Measurements from ENCODE around the gene DDOST.
A peak's percentile ranks its signal among the peaks of the same experiment; 100 is the strongest.

The DDOST gene
- 196 to 355 (median 297) reads per million in 17 experiments for total RNA-seq

DNA sequence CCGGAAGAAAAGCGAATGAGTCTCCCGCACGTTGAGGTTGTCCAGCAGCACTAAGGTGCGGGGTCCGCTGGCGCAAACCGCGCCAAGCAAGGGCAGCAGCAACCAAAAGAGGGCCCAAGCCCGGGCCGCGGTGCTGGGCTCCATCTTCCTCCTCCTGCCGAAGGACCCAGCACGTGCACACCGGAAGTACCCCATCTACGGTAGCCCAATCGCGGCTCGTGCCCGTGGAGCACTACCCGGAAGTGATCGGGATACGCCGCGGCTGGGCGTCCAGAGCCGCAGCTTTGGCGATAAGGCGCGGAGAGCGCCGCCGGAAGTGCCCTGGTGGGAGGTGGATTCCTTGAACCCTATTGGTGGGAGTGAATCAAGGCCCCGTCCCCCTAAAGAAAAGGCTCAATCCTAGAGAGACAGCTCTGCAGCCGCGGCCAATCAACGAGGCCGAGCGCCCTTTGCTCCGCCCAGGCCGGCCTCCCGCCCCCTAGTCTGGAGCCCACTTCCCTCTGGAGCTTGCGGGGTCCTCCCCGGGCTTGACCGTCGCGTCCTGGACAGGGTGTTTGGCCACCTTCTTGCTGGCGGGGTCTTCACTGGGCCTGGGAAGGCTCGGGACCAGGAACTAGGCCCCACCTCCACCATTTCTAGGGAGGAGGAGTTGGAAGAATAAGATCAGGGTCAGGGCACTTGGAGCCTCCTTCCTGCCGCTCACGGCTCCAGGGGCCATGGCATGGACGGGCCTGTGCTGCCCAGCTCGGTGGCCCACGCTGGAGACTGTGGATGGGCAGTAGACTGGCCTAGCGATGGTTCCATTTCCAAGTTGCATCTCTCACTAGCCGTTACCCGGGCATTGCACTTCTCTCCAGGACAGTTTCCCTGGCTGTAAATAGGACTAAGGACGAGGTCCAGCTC lies at the start of gene DDOST:
Gene DDOST (minus strand): TSS at position 163 of the 903 bp plus-strand sequence. CDS start 19 bp downstream, at position 144.
- peak; percentile 96 to 98 (median 98) for DNase-seq

DNA sequence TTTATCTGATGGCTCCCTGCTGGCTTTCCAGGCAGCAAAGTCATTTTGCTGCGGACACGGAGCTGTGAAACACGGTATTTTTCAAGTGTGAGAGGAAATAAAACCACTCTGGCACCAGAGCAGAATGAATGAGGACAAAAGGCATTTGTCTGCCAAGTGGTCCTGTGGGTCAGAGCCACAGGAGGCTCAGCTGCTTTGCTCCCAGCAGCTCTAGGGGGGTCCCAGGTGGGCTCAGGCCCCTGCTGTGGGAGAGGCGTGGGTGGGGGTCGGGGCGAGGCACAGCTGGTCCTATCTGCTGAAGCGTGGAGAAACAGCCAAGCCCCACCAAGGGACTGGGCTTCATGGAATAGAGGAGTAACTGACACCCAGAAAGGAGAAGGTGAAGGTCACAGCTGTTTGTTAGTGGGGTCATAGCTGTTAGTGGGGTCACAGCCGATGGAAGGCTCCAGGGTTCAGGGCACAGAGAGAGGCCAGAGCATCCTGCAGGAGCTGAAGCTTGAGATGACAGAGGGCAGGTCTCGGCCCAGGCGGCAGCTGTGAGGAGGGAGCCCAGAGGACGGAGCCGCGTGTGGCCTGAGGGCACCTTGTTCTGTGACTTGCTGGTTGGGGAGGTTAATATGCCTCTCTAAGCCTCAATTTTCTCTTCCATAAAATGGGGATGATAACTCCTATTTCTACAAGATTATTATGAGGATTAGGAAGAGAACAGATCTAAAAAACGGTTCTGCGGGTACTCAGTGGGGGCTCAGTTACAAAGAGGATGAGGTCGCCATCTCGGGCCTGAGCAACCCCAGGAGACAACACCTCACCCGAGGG lies 49.5 kb upstream of the DDOST start:
- no peak for DNase-seq

DNA sequence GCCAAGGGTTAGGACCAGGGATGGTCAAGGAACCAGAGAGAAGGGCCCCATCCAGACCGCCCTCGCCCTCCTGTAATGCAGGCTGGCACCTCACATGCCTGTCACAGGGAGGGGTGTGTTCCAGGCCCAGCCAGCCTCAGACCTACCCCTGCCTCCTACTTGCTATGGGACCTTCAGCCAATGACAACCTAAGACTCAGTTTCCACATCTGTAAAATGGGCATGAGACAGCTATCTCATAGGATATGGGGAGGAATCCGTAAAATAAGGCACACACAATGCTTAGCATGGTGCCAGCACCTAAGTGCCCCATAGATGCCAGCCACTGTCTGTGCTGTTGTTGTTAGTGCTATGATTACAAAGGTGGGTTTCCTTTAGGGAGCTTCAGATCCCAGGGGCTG lies 48.7 kb upstream of the DDOST start:
- no peak for DNase-seq

DNA sequence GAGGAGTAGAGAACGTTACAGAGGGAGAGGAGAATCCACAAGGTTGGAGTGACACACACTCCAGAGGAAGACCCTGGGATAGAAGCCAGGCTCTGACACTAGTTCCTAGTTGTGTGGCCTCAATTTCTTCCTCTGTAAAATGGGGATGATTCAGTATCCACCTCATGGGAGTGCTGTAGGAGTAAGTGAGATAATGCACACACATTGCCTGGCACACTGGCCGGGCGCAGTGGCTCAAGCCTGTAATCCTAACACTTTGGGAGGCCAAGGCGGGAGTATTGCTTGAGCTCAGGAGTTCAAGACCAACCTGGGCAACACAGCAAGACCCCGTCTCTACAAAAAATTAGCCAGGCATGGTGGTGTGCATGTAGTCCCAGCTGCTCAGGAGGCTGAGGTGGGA lies 47.7 kb upstream of the DDOST start:
- DNase-seq: no peak

DNA sequence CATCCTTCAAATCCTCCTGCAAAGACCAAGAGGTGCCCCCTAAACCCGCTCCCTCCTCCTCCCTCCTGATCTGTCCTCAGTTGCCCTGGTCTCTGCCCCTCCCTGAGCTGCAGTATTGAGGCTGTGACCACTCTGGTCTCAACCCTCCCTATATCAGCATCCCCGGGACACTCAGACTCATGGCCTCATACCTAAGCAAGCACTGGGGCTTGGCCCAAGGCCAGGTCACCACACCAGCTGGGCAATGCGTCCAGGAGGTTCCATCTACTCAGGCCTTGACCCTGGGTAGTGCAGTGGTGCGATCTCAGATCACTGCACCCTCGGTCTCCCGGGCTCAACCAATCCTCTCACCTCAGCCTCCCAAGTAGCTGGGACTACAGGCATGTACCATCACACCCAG lies 46.9 kb upstream of the DDOST start:
- DNase-seq: no peak

DNA sequence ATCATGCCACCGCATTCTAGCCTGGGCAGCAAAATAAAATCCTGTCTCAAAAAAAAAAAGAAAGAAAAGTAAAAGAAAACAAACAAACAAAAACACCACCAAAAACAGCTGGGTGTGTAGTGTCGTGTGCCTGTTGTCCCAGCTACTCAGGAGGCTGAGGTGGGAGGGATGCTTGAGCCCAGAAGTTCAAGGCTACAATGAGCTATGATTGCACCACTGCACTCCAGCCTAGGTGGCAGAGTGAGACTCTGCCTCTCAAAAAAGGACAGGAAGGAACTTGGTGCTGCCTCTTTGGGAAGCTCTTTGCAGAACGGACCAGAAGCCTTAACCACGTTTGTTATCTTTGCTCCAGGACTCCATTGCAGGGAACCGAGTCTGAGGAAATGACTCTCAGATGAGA lies 45.7 kb upstream of the DDOST start:
- DNase-seq: no peak

DNA sequence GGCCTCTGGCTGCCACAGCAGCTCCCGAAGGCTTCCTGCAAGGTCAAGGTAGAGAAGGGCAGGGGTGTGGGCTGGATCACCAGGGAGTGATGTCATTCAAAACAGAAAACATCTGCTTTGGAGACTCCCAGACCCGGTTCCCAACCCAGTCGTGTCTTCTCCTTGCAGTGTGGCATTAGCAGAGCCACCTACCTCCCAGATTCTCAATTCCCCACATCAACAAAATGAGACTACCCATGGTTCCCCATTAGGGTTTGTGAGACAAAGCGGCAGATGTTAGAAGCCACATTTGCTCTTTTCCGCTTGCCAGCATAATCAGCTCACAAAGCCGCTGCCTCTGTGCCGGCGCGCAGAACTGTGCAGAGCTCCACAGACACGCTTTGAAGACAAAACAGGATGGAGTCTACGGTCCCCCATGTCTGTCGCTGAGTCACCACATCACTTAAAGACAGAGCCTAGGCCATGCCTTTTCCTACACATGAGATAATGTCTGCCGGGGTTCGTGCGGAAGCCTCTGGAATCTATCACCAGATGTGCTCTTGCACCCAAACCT lies 44.1 kb upstream of the DDOST start:
- no peak for DNase-seq

DNA sequence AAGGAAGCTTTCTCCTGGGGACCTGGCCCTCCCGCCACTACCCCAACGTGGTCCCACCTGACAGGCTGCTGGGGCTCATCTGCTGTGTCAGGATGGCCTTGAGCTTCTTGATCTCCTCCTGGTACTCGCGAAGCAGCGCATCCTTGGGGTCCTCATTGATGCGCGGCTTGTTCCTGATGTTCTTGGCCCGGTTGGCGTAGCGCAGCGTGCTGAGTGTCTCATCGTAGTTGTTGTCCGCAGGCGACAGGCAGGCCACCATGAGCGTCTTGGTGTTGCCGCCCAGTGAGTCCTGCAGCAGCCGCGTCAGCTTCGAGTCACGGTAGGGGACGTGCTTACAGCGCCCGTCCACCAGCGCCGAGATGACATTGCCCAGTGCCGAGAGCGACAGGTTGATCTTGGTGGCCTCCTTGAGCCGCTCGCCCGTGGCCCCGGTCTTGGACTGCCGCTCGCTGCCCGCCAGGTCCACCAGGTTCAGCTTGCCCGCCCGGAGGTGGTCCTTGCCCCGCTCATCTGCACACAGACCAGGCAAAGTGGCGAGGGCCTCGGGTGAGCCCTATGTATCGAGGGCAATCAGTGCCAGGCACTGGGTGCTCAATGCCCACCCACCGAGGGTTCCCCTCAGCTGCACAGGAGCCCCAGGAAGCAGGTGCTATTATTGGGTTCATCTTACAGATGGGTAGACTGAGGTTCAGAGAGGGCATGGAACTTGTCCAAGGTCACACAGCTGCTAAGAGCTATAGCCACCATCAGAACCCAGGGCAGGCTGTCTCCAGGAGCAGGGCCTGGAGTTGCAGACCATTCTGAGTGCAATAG lies 43.4 kb upstream of the DDOST start:
- no peak for DNase-seq

DNA sequence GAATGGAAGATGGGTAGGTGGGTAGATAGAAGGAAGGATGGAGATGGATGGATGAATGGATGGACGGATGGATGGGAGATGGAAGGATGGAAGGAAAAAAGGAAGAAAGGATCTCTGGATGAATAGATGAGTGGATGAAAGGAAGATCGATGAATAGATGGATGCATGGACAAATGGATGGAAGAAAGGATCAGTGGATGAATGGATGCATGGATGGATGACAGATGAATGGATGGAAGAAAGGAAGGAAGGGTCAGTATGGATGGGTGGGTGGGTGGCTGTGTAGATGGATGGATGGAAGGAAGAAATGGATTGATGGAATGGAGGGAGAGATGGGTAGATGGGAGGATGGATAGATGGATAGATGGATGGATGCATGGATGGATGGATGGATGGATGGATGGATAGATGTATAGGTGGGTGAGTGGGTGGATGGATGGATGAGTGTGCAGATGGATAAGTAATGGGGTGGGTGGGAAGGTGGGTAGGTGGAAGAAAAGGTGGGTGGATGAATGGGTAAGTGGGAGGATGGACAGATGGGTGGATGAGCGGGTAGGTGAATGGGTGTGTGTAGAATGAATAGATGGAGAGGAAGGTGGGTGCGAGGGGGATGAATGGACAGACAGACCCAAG lies 42.1 kb upstream of the DDOST start:
- no peak for DNase-seq

DNA sequence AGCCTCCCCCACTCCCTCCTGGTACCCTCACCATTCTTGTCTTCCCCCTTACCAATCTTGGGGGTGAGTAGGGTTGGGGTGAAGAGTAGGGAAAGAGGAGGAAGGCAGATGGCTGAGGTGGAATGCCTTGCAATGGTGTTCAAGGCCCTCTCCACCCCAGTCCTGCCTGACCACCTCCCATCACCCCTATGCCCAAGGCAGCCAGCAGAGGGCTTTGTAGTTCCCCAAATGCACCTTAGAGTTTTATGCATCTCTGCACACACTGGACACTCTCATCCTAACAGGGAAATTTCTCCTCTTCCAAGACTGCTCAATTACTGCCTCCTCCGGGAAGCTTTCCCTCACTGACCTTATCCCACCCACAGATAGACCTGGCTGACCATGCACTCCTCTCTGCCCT lies 41.2 kb upstream of the DDOST start:
- DNase-seq: peak in 3 of 4 experiments; percentile 23 to 53 (median 41)

DNA sequence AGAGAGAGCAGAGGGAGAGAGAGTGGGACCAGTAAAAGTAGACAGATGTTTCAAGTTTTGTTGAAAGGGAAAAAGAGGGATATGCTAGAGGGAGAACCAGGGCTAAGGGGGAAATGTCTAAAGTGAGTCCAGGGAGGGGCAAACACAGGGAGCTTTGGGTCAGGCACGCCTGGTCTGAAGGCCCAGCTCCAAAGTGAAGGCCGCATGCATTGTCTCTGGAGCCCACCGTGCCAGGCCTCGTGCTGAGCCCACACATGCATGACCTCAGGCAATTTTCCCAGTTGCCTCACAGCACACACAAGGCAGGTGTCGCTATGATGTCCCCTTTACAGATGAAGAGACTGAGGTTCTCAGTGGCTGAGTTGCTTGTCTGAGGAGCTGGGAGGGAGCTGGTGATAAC lies 40.7 kb upstream of the DDOST start:
- no peak for DNase-seq

DNA sequence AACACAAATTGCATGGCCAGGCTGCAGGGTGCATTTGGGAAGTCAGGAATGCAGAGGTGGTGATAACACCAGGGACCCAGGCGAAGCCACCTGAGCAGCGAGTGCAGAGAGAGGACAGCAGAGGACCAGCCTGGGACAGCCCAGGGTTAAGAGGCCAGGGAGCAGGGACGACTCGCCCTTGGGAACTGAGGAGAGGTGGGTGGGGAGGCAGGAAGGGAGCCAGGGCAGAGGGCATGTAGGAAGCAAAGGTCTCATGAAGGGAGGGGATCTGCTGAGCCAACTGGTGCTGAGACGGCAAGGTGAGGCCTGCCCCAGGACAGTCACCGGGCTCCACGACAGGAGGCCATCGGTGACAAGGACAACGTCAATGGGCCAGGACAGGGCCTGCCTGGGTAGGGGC lies 40.3 kb upstream of the DDOST start:
- no peak for DNase-seq

DNA sequence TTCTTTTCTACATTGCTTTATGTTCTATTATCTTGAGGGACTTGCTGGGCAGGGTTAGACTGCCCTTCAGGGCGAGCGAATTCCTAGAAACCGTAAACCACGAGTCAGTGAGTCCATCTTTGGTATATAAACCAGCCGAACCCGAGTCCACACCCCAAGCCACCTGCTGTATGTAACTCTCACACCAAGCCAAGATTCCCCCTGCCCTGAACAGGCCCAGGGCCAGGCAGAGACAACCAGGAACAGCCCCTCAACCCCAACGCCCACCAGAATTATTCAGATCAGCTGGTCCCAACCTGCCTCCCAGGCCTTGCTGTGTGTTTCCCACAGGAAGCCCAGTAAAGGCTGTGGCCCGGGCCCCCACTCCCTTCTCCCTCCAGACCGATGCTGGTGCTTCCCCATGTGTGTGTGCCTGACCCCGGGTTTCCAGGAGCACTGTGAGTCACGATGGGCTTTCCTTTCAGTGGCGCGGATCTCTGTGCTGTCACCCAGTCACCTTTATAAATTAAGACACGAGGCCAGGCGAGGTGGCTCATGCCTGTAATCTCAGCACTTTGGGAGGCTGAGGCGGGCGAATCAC lies 39.6 kb upstream of the DDOST start:
- no peak for DNase-seq

DNA sequence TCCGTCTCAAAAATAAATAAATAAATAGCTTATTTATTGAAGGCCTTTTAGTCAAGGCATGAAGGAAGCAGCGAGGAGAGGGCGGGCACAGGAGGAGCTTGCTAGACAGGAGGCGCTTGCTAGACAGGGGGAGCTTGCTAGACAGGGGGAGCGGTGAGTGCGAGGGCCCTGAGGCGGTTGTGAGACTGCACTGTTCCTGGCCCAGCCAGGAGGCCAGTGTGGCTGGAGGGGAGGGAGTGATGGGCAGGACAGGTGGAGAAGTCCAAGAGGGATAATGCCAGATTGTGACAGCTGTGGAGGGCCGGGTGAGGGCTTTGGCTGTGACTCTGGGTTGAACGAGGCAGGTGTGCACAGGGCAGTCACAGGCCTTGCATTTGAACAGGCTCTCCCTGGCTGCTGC lies 38.4 kb upstream of the DDOST start:
- no peak for DNase-seq

DNA sequence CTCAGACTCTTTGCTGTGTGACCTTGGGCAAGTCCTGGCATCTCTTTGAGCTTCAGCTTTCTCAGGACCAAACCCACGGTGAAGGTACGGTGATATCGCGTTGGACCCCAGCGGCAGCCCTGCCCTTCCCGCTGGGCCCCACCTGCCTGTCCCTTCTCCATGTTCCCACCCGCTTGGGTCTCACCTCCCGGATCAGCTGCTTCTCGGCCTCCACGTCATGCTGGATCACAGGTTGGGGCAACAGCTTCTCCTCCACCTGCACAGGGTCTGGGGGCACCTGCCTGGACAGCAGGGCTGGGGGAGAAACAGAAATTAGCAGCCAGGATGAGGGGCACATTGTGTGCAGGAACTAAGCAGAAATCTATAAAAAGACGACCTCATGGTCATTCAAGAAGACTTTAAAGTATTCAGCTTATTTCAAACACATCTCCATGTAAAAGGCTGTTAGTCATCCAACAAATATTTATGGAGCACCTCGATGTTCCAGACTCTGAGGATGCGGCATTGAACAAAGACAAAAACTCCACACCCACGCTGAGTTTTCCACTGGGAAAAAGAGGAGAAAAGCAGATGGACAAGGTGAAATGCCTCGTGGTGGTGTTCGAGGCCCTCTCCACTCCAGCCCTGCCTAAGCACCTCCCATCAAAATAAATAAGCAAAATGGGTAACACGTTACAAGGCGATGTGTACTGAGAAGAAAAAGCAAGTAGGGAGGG lies 37.2 kb upstream of the DDOST start:
- no peak for DNase-seq

DNA sequence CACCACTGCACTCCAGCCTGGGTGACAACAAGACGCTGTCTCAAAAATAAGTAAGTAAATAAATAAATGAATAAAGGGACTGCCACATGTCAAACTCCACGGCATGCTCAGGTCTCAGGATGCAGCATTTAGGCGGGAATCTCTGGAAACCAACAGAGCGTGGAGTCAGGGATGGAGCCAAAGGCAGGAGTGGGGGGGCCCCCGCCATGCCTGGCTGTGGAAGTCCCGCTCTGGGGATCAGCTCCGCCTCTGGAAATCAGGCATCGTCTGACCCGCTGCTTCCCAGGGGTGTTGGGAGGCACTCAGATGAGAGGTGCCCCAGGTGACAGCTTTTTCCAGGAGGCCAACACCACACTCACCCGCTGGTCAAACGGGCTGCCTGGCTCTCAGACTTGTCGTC lies 36.4 kb upstream of the DDOST start:
- DNase-seq: no peak

DNA sequence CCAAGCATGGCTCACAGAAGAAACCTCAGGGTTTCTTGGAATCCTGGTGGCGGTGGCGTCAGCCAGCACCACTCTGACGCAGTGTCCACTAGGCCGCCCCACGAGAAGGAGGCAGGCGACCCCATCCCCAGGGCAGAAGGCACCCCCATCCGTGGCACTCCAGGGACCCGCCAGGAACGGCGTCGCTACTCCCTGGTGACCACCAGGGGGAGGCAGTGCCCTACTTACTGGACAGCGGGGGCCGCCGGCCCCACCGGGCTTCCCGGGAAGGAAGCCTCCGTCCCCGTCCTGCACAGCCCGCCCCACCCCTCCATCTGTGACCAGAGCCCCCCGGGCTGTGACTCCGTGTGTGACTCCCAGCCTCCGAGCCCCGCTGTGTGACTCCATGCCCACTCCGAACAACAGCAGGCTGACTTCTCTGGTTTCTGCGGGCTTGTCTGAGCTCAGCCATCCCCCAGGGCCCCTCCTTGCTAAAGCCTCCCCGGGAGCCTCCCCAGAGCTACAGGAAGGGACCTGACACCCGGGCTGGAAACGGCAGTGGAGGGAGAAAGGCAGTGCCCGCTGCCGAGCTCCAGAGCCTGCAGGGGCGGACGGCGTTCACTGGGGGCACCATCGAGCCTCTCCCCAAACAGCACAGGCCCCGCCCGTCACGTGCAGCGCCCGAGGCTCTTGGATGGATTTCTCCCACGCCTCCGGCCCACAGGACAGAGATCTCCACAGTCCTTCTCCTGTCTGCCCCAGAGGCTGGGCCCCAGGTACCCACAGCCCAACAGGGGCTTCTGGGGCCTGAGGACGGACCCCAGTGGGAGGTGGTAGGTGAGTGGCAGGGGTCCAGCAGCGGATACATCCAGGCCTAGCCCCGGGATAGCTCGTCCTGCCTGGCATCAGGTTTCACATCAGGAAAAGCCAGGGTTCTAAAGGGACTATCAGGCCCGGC lies 35.5 kb upstream of the DDOST start:
- DNase-seq: peak; percentile 87 to 95 (median 92)

DNA sequence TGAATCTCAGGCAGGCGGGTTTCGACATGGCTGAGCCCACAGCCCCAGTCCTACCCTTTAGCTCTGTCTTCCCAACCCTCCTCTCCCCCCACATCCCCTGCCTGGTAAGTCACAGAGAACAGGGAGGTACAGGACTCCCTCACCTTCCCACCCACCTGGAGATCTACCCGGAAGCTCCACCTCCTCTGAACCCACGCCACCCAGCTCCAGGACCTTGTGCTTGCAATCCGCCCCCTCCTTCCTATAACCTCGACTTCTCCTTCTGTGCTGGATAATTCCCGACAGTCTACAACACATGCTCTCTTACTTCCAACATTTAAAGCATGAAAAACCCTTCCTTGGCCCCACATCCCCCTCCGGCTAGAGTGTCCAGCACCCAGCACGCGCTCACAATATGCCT lies 34.3 kb upstream of the DDOST start:
- DNase-seq: peak in 3 of 4 experiments; percentile 16 to 56 (median 41)

DNA sequence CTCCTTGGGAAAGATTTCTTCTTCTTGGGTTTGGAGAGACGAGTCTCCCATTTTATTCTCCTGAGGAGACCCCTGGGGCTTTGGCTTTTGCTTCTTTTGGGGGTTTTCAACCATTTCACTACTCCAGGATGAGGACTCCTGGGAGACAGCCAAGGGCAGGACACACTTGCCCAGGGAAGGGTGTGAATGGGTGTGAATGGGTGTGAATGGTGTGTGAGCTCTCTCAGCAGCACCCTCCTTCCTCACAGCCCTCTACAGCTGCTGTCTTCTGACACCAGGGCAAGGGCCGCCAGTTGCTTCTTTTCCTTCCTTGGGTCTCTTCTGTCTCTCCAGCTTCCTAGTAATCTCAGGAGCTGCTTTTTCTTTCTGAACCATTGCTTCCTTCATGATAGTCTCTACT lies 32.5 kb upstream of the DDOST start:
- DNase-seq: no peak

DNA sequence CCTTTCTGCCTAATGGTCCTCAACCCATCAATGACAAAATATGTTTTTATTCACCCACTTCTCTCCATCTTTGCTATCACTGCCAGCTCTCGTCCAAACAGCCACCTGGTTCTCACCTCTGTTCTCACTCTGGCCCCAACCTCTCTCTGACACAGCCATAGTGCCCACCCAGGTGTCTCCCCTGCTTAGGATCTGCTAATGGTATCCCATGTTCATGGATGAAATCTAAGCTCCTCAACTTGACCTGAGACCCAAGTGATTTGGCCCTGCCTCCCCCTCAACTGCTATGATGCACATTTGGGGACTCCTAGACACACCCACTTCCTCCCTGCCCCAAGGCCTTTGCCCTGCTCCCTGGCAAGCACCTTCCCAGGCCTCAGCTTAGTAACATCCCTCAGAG lies 30.7 kb upstream of the DDOST start:
- DNase-seq: no peak

Measured in suppressor macrophage (primary cell).